GM20000 (cell line): Measurements from ENCODE around the gene CNIH2.
A peak's percentile ranks its signal among the peaks of the same experiment; 100 is the strongest.

Experiments
- DNase-seq: peaks from one replicate; pipeline ENCODE4 v3.0.0; 2012; ENCODE audit warnings: low spot score
- TF ChIP-seq, protein P1 (sequence below): IDR thresholded peaks from 2 replicates; pipeline ENCODE4 v1.5.1; 2012; ENCODE audit warnings: mild to moderate bottlenecking, control low read depth; ENCODE audit errors: extremely low read depth, missing control alignments

The CNIH2 gene

DNA sequence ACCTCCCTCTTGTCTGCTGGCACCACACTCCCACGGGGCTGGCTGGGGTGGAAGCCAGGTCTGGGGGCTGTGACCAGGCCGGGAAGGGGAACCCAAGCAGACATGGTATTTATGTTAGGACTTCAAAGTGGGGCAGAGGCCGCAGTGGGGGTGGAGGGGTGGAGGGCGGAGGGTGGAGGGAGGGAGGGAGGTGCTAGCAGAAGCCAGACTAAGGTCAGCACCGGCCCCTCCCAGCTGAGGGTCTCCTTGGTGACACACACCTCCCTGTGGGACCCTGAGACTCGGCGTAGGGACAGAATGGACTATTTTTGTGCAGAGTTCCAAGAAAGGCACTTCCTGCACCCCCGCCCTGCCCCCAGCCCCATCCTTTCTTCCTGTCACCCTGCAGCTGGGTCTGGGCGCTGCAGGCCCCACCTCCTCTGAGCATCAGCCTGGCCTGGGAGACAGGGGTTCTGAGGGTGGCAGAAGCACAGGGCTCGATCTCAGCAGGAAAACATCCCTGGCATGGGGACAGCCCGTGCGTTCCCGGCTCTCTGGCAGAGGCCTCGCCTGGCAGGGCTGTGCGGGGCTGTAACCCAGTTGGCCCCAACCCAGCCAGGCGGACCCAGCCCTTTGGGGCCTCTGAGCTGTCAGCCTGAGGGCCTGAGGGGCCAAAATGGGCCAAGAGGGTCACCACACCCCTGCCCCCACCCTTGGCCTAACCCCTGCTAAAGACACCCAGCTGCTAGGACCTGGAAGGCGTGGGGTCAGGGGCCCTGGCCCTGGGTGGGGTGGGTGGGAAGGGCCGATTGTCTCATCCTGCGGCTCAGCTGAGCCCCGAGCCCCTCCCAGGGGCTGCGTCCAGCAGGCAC, 48.5 kb downstream of the CNIH2 start:
- no peak for DNase-seq
- TF ChIP-seq, protein P1, sequence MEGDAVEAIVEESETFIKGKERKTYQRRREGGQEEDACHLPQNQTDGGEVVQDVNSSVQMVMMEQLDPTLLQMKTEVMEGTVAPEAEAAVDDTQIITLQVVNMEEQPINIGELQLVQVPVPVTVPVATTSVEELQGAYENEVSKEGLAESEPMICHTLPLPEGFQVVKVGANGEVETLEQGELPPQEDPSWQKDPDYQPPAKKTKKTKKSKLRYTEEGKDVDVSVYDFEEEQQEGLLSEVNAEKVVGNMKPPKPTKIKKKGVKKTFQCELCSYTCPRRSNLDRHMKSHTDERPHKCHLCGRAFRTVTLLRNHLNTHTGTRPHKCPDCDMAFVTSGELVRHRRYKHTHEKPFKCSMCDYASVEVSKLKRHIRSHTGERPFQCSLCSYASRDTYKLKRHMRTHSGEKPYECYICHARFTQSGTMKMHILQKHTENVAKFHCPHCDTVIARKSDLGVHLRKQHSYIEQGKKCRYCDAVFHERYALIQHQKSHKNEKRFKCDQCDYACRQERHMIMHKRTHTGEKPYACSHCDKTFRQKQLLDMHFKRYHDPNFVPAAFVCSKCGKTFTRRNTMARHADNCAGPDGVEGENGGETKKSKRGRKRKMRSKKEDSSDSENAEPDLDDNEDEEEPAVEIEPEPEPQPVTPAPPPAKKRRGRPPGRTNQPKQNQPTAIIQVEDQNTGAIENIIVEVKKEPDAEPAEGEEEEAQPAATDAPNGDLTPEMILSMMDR, result no peak

DNA sequence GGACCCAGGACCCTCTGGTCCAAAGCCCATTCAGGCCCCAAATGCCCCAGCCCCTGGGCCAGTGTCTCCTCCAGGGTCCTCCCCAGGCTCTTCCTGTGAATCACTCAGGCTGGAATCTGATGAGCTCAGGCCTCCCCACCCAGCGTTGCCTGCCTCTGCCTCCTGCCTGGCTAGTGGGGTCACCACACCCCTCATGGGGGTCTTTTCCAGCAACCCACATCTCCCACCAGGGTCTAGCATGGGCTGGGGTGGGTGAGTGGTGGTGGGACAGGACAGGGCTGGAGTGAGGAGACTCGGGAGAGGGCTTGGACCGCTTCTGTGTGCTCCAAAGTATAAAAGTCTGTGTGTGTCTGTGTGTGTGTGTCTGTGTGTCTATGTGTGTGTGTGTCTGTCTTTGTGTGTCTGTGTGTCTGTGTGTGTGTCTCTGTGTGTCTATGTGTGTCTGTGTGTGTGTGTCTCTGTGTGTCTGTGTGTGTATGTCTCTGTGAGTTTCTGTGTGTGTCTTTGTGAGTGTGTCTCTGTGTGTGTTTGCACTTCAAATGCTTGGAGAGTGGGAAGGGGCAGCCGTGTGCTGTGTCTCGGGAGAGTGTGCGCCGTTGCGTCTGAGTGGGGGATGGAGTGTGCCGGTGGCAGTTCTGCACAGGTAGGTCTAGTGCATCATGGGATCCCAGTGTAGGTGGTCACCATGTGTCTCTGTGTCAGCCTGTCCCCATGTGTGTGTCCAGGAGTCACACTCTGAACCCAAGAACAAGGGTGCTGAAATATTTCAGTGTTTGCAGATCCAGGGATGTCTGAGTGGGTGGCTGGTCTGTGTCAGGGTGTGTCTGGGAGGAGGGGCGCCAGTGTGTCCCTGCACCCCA, 49.4 kb downstream of the CNIH2 start:
- TF ChIP-seq, protein P1, result no peak
- no peak for DNase-seq

DNA sequence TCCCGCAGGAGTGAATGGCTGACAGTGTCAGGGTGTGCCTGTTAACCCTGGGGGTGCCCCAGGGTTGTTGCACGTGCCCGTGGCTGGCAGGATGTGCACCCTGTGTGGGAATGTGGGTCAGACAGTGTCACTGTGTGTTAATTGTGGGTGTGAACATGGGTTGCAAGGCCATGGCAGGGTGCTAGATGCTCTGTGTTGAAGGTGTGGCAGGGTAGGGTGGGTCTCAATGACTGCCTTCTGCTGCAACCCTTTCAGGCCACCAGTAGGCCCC, 50.0 kb downstream of the CNIH2 start:
- DNase-seq, result no peak

DNA sequence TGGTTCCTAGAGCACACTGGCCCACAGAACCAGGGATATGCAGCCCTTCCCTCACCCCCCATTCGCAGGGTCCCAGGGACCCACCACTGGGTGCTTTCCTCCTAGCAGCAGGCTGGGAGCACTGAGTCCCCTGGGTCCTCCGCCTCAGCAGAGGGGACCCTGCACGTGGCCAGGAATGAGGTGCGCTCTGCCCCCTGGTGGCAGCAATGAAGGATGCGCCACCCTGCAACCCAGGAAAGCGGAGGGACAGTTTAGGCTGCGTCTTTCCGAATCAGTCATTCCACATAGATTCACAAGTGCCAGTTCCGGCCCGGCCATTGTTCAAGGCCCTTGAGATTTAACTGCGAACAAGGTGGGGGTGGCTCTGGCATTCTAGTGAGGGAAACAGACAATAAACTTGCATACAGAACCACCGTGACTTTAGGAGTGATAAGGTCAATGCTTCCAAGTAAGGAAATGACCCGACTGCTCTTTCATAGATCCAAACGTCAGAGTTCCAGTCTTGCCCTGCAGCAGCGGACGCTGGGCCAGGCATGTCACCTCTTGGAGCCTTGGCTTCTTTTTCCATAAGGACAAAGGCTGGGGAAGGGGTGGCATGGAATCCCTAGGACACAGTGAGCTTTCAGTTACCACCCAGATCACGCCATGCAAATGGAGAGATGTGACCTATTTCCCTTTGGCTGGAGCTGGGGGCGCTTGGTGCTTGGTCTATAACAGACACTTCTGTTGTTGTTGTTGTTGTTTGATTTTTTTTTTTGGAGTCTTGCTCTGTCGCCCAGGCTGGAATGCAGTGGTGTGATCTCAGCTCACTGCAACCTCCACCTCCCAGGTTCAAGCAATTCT, 50.5 kb downstream of the CNIH2 start:
- TF ChIP-seq, protein P1, result peak; percentile 82
- peak; percentile 89 for DNase-seq

More for the DNA sequence above, 50.0 kb downstream of the CNIH2 start:
- TF ChIP-seq, protein P1, result no peak

DNA sequence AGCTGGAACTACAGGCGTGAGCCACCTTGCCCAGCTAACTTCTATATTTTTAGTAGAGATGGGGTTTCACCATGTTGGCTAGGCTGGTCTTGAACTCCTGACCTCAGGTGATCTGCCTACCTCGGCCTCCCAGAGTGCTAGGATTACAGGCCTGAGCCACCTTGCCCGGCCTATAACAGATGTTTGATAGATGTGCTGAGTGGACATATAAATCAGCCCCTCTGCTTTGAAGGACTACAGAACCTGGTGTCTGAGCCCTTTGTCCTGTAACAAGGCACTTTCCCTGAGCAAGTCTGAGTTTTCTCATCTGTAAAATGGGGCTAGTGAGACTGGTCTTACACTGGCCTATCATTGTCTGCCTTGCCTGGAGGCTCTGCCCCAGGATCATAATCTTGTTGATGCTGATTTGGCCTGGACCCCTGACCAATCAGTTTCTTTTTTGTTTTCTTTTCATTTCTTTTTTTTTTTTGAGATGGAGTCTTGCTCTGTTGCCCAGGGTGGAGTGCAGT, 51.2 kb downstream of the CNIH2 start:
- TF ChIP-seq, protein P1, result no peak
- DNase-seq, result no peak

DNA sequence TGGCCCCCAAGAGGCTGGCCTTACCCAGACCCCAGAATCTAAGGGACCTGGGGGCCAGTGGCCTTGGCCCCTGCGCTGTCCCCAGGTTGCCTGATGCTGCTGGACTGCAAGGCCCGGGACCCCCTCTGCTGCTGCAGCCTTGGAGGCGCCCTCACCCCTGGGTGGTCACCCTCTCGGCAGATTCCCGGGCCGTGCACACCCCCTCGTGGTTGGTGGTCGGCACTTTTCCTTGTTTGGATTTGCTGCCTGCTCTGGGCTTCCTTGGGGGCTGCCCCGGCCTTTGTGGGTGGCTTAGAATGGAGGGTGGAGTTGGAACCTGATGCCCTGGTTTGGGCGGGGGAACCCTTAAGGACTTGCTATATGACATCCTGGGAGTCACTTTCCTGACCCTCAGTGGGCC, 53.0 kb downstream of the CNIH2 start:
- DNase-seq, result no peak
- TF ChIP-seq, protein P1, result no peak
